HG02981 (cell line): ENCODE results near the gene PDZRN3.

ENCODE experiments used
- ATAC-seq: cut with Tn5 transposase; IDR thresholded peaks from one replicate; pipeline ENCODE4 v1.9.1; 2021; ENCODE audit warnings: mild to moderate bottlenecking, moderate library complexity; ENCODE audit not compliant: unreplicated experiment

The PDZRN3 gene

GRCh38 chr3:73530022-73530396, 94.7 kb downstream of the PDZRN3 start:
- no peak for ATAC-seq

GRCh38 chr3:73529308-73530021, 95.3 kb downstream of the PDZRN3 start:
- no peak for ATAC-seq

- no peak for ATAC-seq
Observed at GRCh38 chr3:73525591-73525990, 99.2 kb downstream of the PDZRN3 start.

DNA sequence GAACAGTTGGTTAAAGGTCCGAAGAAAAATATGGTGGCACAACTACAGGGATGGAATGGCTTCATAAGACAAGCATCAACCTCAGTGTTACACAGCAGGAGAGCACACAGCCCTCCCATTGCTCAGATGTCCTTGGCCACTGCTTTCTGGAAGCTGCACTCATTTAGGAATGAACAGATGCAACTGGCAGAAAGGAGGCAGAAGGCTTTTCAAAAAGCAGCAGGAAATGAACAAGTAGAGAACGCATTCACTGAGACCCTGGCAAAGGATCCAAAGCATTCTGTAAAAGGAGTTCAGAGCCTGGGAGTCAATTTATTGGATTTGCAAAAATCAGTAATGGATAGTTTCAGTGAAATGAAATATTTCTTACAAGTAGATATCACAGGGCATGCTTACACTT, 101.1 kb downstream of the PDZRN3 start:
- no peak for ATAC-seq

- ATAC-seq, result no peak
Observed at GRCh38 chr3:73521734-73522336, 102.9 kb downstream of the PDZRN3 start.

DNA sequence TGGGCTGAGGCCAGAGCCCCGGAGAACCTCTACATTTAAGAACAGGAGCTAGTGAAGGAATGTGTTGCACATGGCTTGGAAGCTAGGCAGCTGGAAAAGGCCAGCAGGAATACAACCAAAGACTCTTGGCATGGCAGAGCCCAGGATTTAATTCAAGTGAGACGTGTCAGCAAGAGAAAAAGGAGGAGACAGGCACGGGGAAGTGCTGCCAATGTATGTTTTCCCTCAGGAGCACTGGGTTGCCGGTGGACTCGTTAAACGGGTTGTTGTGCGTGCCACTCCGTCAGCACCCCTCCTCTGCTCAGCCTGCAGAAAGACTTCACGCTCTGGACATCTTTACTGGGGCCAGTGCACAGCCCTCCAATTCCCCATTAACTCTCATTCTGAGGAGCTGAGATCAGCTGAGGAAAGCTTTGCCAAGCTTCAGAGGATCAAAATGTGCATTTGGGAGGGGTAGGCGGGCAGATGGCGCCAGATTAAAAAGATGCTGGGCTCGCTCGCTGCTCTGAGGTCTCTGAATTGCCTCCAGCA, 103.7 kb downstream of the PDZRN3 start:
- ATAC-seq, result no peak

DNA sequence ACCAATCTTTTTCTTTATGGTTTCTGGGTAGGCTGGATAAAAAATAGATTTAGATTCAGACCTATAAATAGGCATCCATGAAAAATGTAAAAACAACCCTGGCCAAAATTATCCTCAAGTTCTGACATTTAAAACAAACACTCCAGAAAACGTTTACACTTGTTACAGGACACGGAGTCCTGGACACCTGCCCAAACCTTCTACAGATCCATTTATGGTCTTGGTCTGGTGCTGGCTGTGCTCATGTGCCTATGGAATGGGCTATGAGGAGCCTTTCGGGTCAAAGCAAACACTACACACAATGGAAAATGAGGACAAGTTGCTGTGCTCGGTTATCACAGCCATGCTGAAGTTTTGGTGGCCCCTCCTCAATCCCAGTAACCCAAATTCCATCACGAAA, 108.1 kb downstream of the PDZRN3 start:
- ATAC-seq, result no peak

GRCh38 chr3:73513260-73513659, 111.5 kb downstream of the PDZRN3 start:
- ATAC-seq, result no peak

GRCh38 chr3:73511571-73512525, 112.9 kb downstream of the PDZRN3 start:
- no peak for ATAC-seq

DNA sequence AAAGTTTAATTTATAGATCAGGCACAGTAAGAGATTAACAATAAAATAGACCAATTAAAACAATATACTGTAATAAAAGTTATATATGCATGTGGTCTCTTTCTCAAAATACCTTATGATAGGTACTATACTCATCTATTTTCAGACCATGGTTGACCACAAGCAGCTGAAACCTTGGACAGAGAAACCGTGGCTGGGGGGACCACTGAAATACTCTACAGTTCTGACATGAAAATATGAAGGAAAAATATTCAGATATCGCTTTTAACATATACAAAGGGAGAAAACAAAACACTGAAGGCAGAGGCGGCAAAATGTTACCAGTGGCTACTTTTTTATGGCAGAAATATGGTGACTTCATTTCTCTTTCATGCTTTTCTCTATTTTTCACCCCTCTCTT, 114.0 kb downstream of the PDZRN3 start:
- ATAC-seq, result no peak

GRCh38 chr3:73510334-73510733, 114.4 kb downstream of the PDZRN3 start:
- no peak for ATAC-seq

DNA sequence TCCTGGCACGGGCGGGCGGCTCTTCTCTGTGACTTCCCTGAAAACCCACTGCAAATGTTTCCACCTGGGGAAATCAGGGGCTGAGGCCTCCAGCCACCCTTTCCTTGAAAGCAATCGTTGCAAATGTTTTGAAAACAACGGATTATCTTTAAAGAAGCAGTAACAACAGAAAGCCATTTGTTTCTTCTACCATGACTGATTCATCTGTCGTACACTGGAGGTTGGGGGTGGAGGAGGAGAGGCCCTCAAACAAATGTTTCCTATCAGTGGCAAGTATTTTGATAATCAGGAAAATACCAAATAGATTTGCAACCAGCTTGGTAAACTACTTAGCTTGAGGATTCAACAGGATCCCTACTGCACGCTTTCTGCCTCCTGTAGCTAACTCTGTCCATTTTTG, 114.9 kb downstream of the PDZRN3 start:
- no peak for ATAC-seq

DNA sequence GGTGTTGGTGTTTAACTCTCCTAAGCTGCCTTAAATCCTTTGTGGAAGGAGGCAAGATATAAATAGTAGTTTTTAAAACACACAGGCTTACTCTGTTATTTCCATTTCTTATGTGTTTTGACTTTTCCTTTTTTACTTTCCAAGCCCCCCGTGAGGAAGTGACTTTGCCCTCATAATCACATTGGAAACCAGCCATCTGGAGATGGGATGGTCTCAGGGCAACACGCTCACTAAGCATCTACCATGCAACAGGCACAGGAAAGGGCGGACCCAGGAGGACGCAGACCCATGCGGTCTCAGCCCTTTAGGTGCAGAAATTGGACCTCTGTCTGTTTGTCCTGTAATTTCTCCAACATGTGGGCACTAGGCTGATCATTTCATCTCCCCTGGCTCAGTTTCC, 115.7 kb downstream of the PDZRN3 start:
- ATAC-seq, result no peak

GRCh38 chr3:73508330-73508954, 116.3 kb downstream of the PDZRN3 start:
- peak; percentile 52 for ATAC-seq

- no peak for ATAC-seq
Observed at GRCh38 chr3:73504852-73505251, 119.9 kb downstream of the PDZRN3 start.

DNA sequence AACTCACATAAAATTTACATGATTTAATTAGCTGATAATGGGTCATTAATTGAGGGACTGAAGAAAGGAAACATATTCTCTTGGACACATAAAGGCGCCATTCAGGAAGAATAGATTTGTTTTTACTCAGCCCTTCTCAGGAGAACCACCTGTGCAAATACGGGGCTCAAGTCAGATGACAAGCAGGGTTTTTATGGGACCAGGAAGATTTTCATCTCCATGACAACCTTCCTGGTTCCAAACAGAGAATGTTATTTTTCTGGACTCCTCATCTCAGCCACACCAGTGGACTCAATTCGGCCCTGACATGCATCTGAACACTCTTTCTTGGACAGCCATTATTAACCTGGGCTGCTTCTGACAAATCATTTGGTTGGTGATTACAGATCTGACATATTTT, 120.5 kb downstream of the PDZRN3 start:
- ATAC-seq, result no peak

DNA sequence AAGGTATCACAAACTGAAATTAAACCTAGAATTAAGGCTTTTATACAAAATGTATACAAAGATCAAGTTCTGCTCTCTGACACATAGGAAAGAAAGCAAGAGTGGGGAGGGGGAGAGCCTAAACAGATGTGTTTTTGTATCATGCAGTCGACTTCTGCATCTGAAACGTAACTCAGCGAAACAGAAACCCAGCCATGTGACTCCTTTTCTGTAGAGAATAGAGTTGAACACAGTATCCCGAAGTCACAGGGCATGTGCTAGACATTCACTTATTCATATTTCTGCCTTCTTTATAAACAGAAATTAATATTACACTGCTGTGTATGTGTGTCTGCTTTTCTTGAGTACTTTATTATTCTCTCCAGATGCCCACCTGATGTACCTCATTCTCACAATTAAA, 121.0 kb downstream of the PDZRN3 start:
- ATAC-seq, result no peak

DNA sequence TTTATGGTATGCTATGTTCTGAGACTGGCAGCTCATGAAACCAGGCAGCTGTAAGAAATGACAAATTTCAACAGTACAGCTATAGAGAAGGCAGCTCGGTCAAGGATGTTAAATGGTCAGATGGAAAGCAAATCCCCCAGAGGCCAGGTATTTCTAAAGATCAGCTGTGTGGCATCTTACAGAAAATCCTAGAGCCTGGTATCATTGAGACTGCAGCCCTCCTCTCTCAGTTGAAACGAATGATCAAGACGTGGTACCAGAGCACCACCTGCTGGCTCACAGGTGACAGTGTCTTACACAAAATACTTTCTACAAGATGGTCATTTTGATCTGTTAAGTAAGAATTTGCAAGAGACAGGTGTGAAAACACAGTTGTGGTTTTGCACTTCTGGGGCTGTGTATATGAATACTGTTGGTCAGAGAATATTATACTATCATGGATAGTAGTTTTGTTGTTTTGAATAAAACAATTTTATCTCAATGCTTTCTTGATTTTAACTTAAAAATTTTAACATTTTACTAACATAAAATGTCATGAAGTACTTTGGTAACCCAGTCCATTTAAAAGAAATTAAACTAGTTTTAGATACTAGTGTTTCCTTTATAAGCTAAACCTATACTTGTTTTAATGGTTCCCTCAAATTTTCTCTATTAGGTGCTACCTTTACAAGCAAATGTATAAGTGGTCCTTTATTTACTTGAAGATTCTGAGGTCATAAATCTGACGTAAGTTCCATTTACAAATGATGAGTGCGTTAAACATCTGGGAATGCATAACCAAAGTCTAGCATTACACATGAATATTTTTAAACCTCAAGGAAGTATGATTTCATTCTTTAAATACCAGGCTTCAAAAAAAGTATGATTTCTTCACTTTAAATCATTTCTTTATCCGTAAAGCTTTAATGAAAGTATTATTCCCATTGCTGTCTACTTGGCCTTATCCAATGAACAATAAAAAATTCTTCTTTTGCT, 121.8 kb downstream of the PDZRN3 start:
- ATAC-seq, result peak; percentile 72

GRCh38 chr3:73500321-73500720, 124.4 kb downstream of the PDZRN3 start:
- no peak for ATAC-seq

DNA sequence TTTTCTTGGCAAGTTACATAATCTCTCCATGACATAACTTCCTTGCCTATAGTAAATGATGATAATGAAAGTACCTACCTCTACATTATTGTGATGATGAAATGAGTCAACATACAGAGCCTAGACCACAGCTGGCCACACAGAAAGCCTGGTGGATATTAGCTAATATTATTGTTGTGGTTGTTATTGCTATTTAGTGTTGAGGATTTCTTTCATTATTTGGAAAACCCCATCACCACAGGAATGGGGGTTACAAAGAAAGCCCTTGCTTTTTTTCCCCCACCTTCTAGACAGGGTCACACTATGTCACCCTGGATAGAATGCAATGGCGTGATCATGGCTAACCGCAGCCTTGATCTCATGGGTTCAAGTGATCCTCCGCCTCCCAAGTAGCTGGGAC, 125.0 kb downstream of the PDZRN3 start:
- ATAC-seq, result peak; percentile 62
